ENCODE results near the gene RNASEH2C.

Gene RNASEH2C

DNA sequence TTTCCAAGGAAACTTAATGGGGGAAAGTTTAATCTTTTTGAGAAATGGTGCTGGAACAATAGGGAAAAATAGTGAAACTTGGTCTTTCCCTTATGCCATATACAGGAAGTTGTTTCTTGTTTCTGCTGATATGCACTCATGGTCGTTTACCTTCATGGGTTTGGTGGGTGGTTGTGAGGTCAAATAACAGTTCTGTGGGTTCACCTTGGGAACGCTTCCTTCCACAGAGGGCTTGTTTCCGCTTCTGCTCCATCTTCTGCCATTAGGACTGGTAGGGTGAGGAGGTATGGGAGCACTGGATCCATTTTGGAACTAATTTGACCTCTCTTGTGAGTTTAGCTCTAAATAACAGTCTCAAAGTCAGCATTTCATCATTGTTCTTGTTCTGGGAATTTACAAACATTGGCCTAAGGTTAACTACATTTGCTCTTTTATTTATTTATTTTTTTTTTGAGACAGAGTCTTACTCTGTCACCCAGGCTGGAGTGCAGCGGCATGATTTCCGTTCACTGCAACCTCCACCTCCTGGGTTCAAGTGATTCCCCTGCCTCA lies 40.3 kb downstream of the RNASEH2C start:
- no peaks in the 10 kb centered on the region for H3K36me3 Mint-ChIP-seq
- no peaks in the 10 kb centered on the region for H3K27me3 Mint-ChIP-seq
- H3K27ac Mint-ChIP-seq, result no peak overlapping the region
- no peak overlapping the region for H3K4me3 Mint-ChIP-seq
- H3K9me3 Mint-ChIP-seq (ENCODE audit: low read depth), result no peaks in the 10 kb centered on the region
- H3K4me1 Mint-ChIP-seq (ENCODE audit: low read depth), result no peaks in the 10 kb centered on the region

DNA sequence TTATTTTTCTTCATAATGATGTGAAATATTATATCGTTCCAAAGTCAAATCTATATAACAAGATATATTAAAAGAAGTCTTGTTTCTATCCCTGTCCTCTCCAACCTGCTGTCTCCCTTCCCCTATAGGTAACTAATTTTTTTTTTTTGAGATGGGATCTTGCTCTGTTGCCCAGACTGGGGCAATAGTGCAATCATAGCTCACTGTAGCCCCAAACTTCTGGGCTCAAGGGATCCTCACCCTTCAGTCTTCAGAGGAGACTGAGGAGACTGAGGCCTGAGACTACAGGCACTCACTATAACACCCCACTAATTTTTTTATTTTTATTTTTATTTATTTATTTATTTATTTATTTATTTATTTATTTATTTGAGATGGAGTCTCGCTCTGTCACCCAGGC lies 47.6 kb downstream of the RNASEH2C start:
- H3K27ac Mint-ChIP-seq, result no peak overlapping the region
- no peaks in the 10 kb centered on the region for H3K9me3 Mint-ChIP-seq (ENCODE audit: low read depth)
- H3K4me3 Mint-ChIP-seq, result no peak overlapping the region
- H3K4me1 Mint-ChIP-seq (ENCODE audit: low read depth), result peaks cover 2% of the 10 kb centered on the region
- no peaks in the 10 kb centered on the region for H3K36me3 Mint-ChIP-seq
- no peaks in the 10 kb centered on the region for H3K27me3 Mint-ChIP-seq

DNA sequence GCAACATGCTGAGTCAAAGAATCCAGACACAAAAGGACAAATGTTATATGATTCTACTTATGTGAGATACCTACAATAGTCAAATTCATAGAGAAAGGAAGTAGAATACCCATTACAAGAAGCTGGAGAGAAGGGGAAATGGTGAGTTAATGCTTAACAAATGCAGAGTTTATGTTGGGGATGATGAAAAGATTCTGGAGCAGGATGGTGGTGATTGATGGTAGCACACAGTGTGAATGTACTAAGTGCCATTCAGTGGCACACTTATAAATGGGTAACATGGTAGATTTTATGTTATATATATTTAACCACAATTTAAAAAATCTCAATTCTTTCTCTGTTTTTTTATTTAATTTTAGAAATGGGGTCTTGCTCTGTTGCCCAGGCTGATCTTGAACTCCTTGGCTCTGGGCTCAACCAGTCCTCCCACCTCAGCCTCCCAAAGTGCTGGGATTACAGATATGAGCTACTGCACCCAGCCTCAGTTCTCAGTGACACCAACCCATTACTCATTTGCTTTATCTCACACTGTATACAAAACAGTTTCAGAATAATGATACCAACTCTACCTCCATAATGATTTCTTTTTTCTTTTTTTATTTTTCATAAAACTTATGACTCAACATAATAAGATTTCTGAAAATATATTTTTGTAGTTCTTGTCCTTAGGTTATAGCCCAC lies 48.3 kb downstream of the RNASEH2C start:
- Mint-ChIP-seq H3K27me3 (no peaks in the 10 kb centered on the region), H3K4me3 (no peak overlapping the region), H3K4me1 (ENCODE audit: low read depth) (peaks cover 2% of the 10 kb centered on the region), H3K9me3 (ENCODE audit: low read depth) (no peaks in the 10 kb centered on the region), H3K27ac (no peak overlapping the region), H3K36me3 (no peaks in the 10 kb centered on the region)
